KG1 (cell line): ENCODE data around the gene DEPDC7.

Source experiments
- DNase-seq: peaks from one replicate; lab custom pipeline; 2025; lab: John Stamatoyannopoulos, UW

Gene DEPDC7

DNA sequence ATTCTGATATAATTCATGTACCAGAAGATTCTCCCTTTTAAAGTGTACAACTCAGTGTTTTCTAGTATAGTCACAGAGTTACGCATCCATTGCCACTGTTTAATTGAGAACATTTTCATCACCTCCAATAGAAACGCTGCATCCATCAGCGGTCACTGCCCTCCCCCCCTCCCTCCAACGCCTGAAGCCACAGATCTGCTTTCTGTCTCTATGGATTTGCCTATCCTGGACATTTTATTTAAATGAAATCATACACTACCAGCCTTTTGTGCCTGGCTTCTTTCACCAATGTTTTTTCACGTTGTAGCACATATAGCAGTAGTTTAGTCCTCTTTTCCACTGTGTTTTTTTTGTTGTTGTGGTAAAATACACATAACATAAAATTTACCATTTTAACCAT, 46.5 kb downstream of the DEPDC7 start:
- DNase-seq, result no peak

DNA sequence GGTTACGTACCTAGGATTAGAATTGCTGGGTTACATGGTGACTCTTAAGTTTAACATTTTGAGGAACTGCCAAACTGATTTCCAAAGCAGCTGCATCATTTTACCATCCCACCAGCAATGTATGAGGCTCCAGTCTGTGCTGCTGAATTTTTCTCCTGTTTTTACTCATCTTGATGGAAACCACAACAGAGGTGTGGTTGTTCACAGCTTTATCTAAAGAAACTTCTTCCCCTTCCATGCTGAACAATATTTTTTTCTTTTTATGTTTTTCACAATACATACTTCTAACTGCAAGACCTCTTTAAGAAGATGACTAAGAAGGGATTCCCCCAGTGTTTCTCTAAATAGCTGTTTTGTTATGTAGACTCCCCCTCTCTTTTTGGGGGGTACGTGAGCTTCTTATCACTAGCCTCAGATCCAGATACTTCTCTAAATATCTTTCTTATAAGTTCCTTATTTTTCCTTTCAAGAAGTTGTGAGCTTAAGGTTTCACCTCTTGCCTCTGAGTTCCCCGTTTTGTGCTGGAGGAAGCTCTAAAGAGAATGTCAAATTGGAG, 47.7 kb downstream of the DEPDC7 start:
- DNase-seq, result no peak

DNA sequence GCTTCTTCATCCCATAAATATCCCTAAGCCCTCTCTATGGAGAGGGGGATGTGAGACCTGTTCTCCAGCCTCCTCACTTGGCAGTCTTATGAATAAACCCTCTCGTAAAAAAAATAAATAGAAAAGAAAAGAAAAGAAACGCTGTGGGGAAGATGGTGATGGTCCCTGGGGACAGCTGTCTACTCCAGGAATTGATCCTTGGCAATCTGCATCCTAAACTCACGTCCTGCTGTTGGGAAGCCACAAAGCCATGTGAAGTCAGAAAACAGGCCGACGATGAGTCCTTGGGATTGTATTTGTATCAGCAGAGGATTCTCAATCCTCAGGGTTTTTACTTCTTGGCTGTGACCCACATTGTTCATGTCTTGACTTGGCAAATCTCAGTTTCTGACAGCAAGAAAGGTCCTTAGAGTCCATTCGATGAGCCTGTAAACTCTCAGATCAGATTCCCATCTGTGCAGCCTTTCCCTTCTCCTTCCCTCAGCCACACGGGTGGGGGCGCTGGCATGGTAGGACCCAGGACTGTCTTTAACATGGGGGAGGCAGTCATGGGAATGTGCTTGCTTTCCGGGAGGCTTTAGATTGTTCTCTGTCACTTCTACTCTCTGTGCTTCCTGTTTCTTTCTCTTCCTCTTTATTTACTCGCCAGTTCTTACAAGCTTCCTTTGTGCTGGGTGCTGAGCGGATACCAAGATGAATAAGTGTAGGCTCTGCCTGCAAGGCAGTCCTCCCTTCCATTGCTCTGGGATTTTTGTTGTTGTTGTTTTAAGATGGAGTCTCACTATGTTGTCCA, 48.6 kb downstream of the DEPDC7 start:
- DNase-seq, result no peak

DNA sequence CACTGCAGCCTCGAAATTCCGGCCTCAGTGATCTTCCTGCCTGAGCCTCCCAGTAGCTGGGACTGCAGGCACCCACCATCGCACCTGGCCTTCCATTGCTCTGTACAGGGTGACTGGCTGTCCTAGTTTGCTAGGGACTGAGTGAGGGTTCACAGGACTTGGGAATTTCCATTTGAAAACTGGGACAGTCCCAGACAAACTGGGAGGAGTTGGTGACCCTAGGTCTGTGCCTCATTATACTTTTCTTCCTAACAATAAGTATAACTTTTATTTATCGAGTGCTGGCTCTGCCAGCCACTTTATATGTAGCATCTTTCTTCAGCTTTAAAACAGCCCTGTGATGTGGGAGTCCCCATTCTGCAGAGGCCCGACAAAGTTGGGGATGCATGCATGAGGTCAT, 49.2 kb downstream of the DEPDC7 start:
- no peak for DNase-seq

DNA sequence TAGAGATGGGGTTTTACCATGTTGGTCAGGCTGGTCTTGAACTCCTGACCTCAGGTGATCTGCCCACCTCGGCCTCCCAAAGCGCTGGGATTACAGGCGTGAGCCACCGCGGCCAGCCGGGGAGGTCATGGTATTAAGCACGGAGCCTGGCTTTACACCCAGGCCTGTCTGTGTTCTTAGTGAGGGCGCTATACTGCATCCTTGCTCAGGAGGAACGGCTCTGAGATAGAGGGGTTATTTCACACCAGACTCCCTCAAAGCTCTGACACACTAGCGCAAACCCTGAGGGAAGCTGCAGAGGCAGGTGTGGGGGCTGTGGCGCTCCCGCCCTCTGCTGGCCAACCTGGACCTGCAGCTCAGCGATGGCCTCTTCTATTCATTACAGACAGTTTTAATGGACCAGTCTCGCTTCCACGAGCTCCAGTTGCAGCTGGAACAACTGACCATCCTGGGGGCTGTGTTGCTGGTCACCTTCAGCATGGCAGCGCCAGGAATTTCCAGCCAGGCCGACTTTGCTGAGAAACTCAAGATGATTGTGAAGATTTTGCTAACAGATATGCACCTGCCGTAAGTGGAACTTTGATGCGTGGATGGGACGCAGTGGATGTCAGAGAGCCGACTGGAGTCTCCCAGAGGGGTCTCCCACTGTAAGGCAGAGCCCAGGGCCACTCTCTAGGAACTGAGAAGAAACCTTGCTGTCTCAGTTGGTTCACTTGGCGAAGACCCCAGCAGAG, 49.9 kb downstream of the DEPDC7 start:
- DNase-seq, result no peak

DNA sequence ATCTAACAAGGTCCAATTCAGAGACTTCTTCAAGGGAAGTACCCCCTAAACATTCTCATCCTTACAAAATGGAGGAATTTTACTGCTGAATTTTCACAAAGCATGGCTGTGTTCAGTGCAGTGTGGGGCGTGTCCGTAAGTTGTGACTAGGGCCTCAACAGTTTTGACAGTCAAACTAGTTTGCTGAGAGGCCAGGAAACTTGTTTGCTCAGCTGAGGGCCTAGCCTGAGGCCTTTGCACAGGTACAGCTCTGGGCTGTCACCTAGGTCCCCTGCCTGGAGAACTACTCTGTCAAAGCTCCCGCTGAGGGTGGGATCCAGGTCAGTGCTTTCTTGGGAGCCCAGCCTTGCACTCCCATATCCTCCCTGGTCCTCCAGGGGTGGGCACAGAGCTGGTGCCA, 51.6 kb downstream of the DEPDC7 start:
- no peak for DNase-seq

DNA sequence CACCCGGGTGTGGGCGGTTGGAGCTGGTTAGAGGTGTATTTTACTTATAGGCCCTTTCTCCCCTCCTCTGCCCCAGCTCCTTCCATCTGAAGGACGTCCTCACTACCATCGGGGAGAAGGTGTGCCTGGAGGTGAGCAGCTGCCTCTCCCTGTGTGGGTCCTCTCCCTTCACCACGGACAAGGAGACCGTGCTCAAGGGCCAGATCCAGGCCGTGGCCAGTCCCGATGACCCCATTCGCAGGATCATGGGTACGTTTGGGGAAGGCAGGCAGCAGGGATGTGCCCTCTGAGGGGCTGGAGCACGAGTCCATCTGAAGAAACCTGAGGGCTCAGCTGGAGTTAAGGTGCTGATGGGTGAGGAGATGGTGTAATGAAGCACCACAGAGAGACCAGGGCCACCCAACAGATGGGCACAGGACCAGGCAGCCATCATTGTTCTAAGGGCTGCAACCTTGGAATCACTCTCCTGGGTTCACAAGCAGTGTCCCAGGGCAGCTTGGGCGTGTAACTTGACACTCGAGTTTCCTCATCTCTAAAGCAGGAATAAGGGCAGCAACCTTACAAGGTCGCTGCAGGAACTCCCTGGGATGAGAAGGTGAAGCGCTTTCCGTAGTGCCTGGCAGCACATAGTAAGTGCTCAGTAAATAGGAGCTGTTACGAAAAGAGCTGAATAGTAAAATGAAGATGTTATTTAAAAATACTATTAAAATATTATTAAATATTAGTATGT, 53.1 kb downstream of the DEPDC7 start:
- no peak for DNase-seq

DNA sequence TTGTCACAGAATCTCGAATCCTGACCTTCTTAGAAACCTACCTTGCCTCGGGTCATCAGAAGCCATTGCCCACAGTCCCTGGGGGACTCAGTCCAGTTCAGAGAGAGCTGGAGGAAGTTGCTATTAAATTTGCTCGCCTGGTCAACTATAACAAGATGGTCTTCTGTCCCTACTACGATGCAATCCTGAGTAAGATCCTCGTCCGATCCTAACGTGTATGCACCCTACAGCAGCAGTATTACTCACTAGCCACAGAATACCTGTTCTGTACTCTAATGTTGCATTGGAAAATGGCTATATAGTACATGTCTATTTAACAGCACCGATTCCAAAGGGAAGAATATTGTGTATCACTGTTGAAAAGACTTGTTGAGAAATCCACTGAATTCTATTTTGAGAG, 56.8 kb downstream of the DEPDC7 start:
- no peak for DNase-seq
